ENCODE measurements around the gene SLMAP. TPM values are rescaled to one million over a fixed set of nuclear protein-coding genes. Genes with fewer than 3 reads are reported as not detected.

Gene SLMAP
- total RNA-seq, 1 donor from 2014 or later: 71.4 TPM

GRCh38 chr3:57808961-57809608 is 53.0 kb downstream of the SLMAP start:
- Mint-ChIP-seq H3K4me1 (ENCODE audit: low read depth, unreplicated experiment) (peaks cover 13% of the 10 kb centered on the region), H3K4me3 (ENCODE audit: unreplicated experiment) (no peak overlapping the region), H3K27ac (ENCODE audit: unreplicated experiment) (no peak overlapping the region), H3K27me3 (ENCODE audit: low read depth, unreplicated experiment) (no peaks in the 10 kb centered on the region), H3K36me3 (ENCODE audit: low read depth, unreplicated experiment) (peaks cover 4% of the 10 kb centered on the region), H3K9me3 (ENCODE audit: unreplicated experiment) (peaks cover 3% of the 10 kb centered on the region)
- peaks cover 82% of the 10 kb centered on the region for H4K20me1 ChIP-seq (ENCODE audit: insufficient read depth, low read length)
- no peak overlapping the region for H2AFZ ChIP-seq (ENCODE audit: low read depth, low read length)
- no peak overlapping the region for H3K4me3 ChIP-seq (ENCODE audit: insufficient read depth, low read depth, low read length)
- DNase-seq (ENCODE audit: low read depth): no peak
- no peaks in the 10 kb centered on the region for H3K36me3 ChIP-seq (ENCODE audit: insufficient read depth, low read length)
- no peak overlapping the region for H3K9ac ChIP-seq (ENCODE audit: low read length)
- no peak overlapping the region for H3K4me2 ChIP-seq (ENCODE audit: low read length)
- FAIRE-seq: no peak
- H3K27ac ChIP-seq (ENCODE audit: low read depth, low read length): no peak overlapping the region
- no peaks in the 10 kb centered on the region for H3K9me3 ChIP-seq (ENCODE audit: insufficient read depth, low read depth, low read length)
- no peak for TF ChIP-seq EZH2 (IDR thresholded peaks at IDR 0.05; ENCODE audit: insufficient read depth, low read length)
- TF ChIP-seq CTCF (IDR thresholded peaks at IDR 0.05; ENCODE audit: insufficient read depth, low read depth, low read length): no peak
- peaks cover 93% of the 10 kb centered on the region for H3K79me2 ChIP-seq (ENCODE audit: insufficient read depth, low read length)
- no peaks in the 10 kb centered on the region for H3K27me3 ChIP-seq (ENCODE audit: insufficient read depth, low read length)
- H3K4me1 ChIP-seq (ENCODE audit: insufficient read depth, low read length): peaks cover 10% of the 10 kb centered on the region

- peaks cover 3% of the 10 kb centered on the region for H3K9me3 Mint-ChIP-seq (ENCODE audit: unreplicated experiment)
- Histone ChIP-seq H3K27me3 (ENCODE audit: insufficient read depth, low read length) (no peaks in the 10 kb centered on the region), H4K20me1 (ENCODE audit: insufficient read depth, low read length) (peaks cover 82% of the 10 kb centered on the region), H3K4me3 (ENCODE audit: insufficient read depth, low read depth, low read length) (no peak overlapping the region), H3K27ac (ENCODE audit: low read depth, low read length) (no peak overlapping the region), H3K79me2 (ENCODE audit: insufficient read depth, low read length) (peaks cover 93% of the 10 kb centered on the region), H3K4me2 (ENCODE audit: low read length) (no peak overlapping the region), H3K36me3 (ENCODE audit: insufficient read depth, low read length) (no peaks in the 10 kb centered on the region), H3K9me3 (ENCODE audit: insufficient read depth, low read depth, low read length) (no peaks in the 10 kb centered on the region), H3K9ac (ENCODE audit: low read length) (no peak overlapping the region), H2AFZ (ENCODE audit: low read depth, low read length) (no peak overlapping the region), H3K4me1 (ENCODE audit: insufficient read depth, low read length) (peaks cover 6% of the 10 kb centered on the region)
- H3K4me3 Mint-ChIP-seq (ENCODE audit: unreplicated experiment): no peak overlapping the region
- FAIRE-seq: no peak
- DNase-seq (ENCODE audit: low read depth): no peak
- TF ChIP-seq CTCF (IDR thresholded peaks at IDR 0.05; ENCODE audit: insufficient read depth, low read depth, low read length) (no peak), EZH2 (IDR thresholded peaks at IDR 0.05; ENCODE audit: insufficient read depth, low read length) (no peak)
- H3K4me1 Mint-ChIP-seq (ENCODE audit: low read depth, unreplicated experiment): peaks cover 13% of the 10 kb centered on the region
- H3K36me3 Mint-ChIP-seq (ENCODE audit: low read depth, unreplicated experiment): peaks cover 4% of the 10 kb centered on the region
- H3K27ac Mint-ChIP-seq (ENCODE audit: unreplicated experiment): no peak overlapping the region
- no peaks in the 10 kb centered on the region for H3K27me3 Mint-ChIP-seq (ENCODE audit: low read depth, unreplicated experiment)
Observed at GRCh38 chr3:57809609-57809968, 53.5 kb downstream of the SLMAP start.

GRCh38 chr3:57810048-57810447 is 53.9 kb downstream of the SLMAP start:
- H3K4me3 Mint-ChIP-seq (ENCODE audit: unreplicated experiment): no peak overlapping the region
- Histone ChIP-seq H3K27me3 (ENCODE audit: insufficient read depth, low read length) (no peaks in the 10 kb centered on the region), H3K9me3 (ENCODE audit: insufficient read depth, low read depth, low read length) (no peaks in the 10 kb centered on the region), H4K20me1 (ENCODE audit: insufficient read depth, low read length) (peaks cover 82% of the 10 kb centered on the region), H3K4me2 (ENCODE audit: low read length) (no peak overlapping the region), H3K4me1 (ENCODE audit: insufficient read depth, low read length) (peaks cover 6% of the 10 kb centered on the region), H3K9ac (ENCODE audit: low read length) (no peak overlapping the region), H3K4me3 (ENCODE audit: insufficient read depth, low read depth, low read length) (no peak overlapping the region), H2AFZ (ENCODE audit: low read depth, low read length) (no peak overlapping the region), H3K79me2 (ENCODE audit: insufficient read depth, low read length) (peaks cover 93% of the 10 kb centered on the region), H3K27ac (ENCODE audit: low read depth, low read length) (no peak overlapping the region), H3K36me3 (ENCODE audit: insufficient read depth, low read length) (no peaks in the 10 kb centered on the region)
- peaks cover 11% of the 10 kb centered on the region for H3K4me1 Mint-ChIP-seq (ENCODE audit: low read depth, unreplicated experiment)
- FAIRE-seq (no peak), DNase-seq (ENCODE audit: low read depth) (no peak)
- H3K27ac Mint-ChIP-seq (ENCODE audit: unreplicated experiment): no peak overlapping the region
- TF ChIP-seq CTCF (IDR thresholded peaks at IDR 0.05; ENCODE audit: insufficient read depth, low read depth, low read length) (no peak), EZH2 (IDR thresholded peaks at IDR 0.05; ENCODE audit: insufficient read depth, low read length) (no peak)
- H3K9me3 Mint-ChIP-seq (ENCODE audit: unreplicated experiment): peaks cover 3% of the 10 kb centered on the region
- peaks cover 4% of the 10 kb centered on the region for H3K36me3 Mint-ChIP-seq (ENCODE audit: low read depth, unreplicated experiment)
- no peaks in the 10 kb centered on the region for H3K27me3 Mint-ChIP-seq (ENCODE audit: low read depth, unreplicated experiment)
